ENCODE data around the gene SIAH3.

SIAH3 gene

GRCh38 chr13:45823583-45823982, 28.0 kb downstream of the SIAH3 start:
- H3K4me3 ChIP-seq (ENCODE audit: low read depth, low read length): no peak overlapping the region

GRCh38 chr13:45821811-45822210, 29.7 kb downstream of the SIAH3 start:
- no peak overlapping the region for H3K4me3 ChIP-seq (ENCODE audit: low read depth, low read length)

GRCh38 chr13:45820106-45820838, 31.3 kb downstream of the SIAH3 start:
- H3K4me3 ChIP-seq (ENCODE audit: low read depth, low read length): no peak overlapping the region

GRCh38 chr13:45817833-45818232, 33.7 kb downstream of the SIAH3 start:
- no peak overlapping the region for H3K4me3 ChIP-seq (ENCODE audit: low read depth, low read length)

GRCh38 chr13:45816427-45816826, 35.1 kb downstream of the SIAH3 start:
- no peak overlapping the region for H3K4me3 ChIP-seq (ENCODE audit: low read depth, low read length)

GRCh38 chr13:45812695-45813372, 38.7 kb downstream of the SIAH3 start:
- H3K4me3 ChIP-seq (ENCODE audit: low read depth, low read length): no peak overlapping the region

- H3K4me3 ChIP-seq (ENCODE audit: low read depth, low read length): no peak overlapping the region
Observed at GRCh38 chr13:45811891-45812694, 39.5 kb downstream of the SIAH3 start.

GRCh38 chr13:45809801-45810394, 41.7 kb downstream of the SIAH3 start:
- H3K4me3 ChIP-seq (ENCODE audit: low read depth, low read length): no peak overlapping the region

- H3K4me3 ChIP-seq (ENCODE audit: low read depth, low read length): no peak overlapping the region
Observed at GRCh38 chr13:45808925-45809324, 42.6 kb downstream of the SIAH3 start.

GRCh38 chr13:45807520-45808099, 43.9 kb downstream of the SIAH3 start:
- H3K4me3 ChIP-seq (ENCODE audit: low read depth, low read length): no peak overlapping the region

GRCh38 chr13:45800485-45800884, 51.1 kb downstream of the SIAH3 start:
- H3K4me3 ChIP-seq (ENCODE audit: low read depth, low read length): no peak overlapping the region

GRCh38 chr13:45799451-45799850, 52.1 kb downstream of the SIAH3 start:
- no peak overlapping the region for H3K4me3 ChIP-seq (ENCODE audit: low read depth, low read length)

GRCh38 chr13:45798851-45799250, 52.7 kb downstream of the SIAH3 start:
- no peak overlapping the region for H3K4me3 ChIP-seq (ENCODE audit: low read depth, low read length)

GRCh38 chr13:45796426-45797235, 54.9 kb downstream of the SIAH3 start:
- H3K4me3 ChIP-seq (ENCODE audit: low read depth, low read length): no peak overlapping the region

GRCh38 chr13:45792827-45793303, 58.7 kb downstream of the SIAH3 start:
- H3K4me3 ChIP-seq (ENCODE audit: low read depth, low read length): no peak overlapping the region

GRCh38 chr13:45788011-45788410, 63.5 kb downstream of the SIAH3 start:
- H3K4me3 ChIP-seq (ENCODE audit: low read depth, low read length): no peak overlapping the region

GRCh38 chr13:45787346-45787745, 64.2 kb downstream of the SIAH3 start:
- H3K4me3 ChIP-seq (ENCODE audit: low read depth, low read length): no peak overlapping the region

- H3K4me3 ChIP-seq (ENCODE audit: low read depth, low read length): no peak overlapping the region
Observed at GRCh38 chr13:45786293-45786920, 65.1 kb downstream of the SIAH3 start.

Data from iPS-11a (cell line).